H1 (cell line): Measurements from ENCODE around the gene MAPKAP1. TPM values are rescaled to one million over a fixed set of nuclear protein-coding genes. Genes with fewer than 3 reads are reported as not detected.

ENCODE experiments used
- CTCF ChIA-PET: fragments of 300-600 bp; sonication (Branson Sonifier 250); formaldehyde crosslinking; loops from one replicate; lab custom pipeline; 2021; ENCODE audit not compliant: partially characterized antibody; lab: Charles Lee
- POLR2A ChIA-PET: fragments of 300-600 bp; sonication (Branson Sonifier 250); formaldehyde crosslinking; loops from one replicate; lab custom pipeline; 2021; ENCODE audit warnings: inconsistent platforms; ENCODE audit not compliant: partially characterized antibody; lab: Charles Lee
- DNase-seq, 2 experiments: peaks; one replicate each; pipeline versions ENCODE4 v3.0.0 to v3.0.0-alpha.2; 2010 to 2022; ENCODE audit warnings: low spot score in 2 of 2, low read depth in 1 of 2, mixed read lengths in 1 of 2
- FAIRE-seq: peaks from 2 replicates; lab custom pipeline; 2011; peaks lifted over from hg19 to GRCh38; lab: Jason Lieb, UNC
- H2AFZ ChIP-seq: 2 replicates; pipeline ENCODE4 v1.8.1; 2012; ENCODE audit warnings: low read length, inconsistent platforms
- H2AK5ac ChIP-seq: 2 replicates; pipeline ENCODE4 v1.6.1; 2013; ENCODE audit warnings: low read depth, low read length
- H2BK120ac ChIP-seq: replicated peaks from 2 replicates; pipeline ENCODE3; 2013; ENCODE audit warnings: low read depth, low read length, inconsistent platforms
- H2BK12ac ChIP-seq: 2 replicates; pipeline ENCODE4 v1.6.1; 2013; ENCODE audit warnings: low read depth, low read length
- H2BK15ac ChIP-seq: 2 replicates; pipeline ENCODE4 v1.6.1; 2013; ENCODE audit warnings: low read length
- H2BK20ac ChIP-seq: 2 replicates; pipeline ENCODE4 v1.6.1; 2013; ENCODE audit warnings: low read length
- H2BK5ac ChIP-seq: 2 replicates; pipeline ENCODE4 v1.6.1; 2013; ENCODE audit warnings: low read depth, low read length
- H3K14ac ChIP-seq: 2 replicates; pipeline ENCODE4 v1.6.1; 2013; ENCODE audit warnings: inconsistent platforms; ENCODE audit not compliant: insufficient read length
- H3K18ac ChIP-seq: 2 replicates; pipeline ENCODE4 v1.6.1; 2013; ENCODE audit warnings: low read length; ENCODE audit errors: extremely low read depth
- H3K23ac ChIP-seq: 2 replicates; pipeline ENCODE4 v1.6.1; 2013; ENCODE audit warnings: inconsistent platforms; ENCODE audit not compliant: insufficient read length
- H3K23me2 ChIP-seq: 2 replicates; pipeline ENCODE4 v1.6.1; 2013; ENCODE audit warnings: low read depth, low read length
- H3K27ac ChIP-seq: 2 replicates; pipeline ENCODE4 v1.6.1; 2011; ENCODE audit warnings: low read depth, low read length, inconsistent platforms
- H3K27me3 ChIP-seq, 4 experiments: replicated peaks in 1 of 4; 1 replicate in 1 of 4; 2 replicates in 3 of 4; pipeline versions ENCODE4 v1.6.1 to v1.8.1; 2011 to 2013; ENCODE audit warnings: low read length in 3 of 4, mild to moderate bottlenecking in 3 of 4, inconsistent platforms in 2 of 4, mixed read lengths in 2 of 4, moderate library complexity in 1 of 4; ENCODE audit not compliant: control insufficient read depth in 3 of 4, insufficient read depth in 3 of 4; ENCODE audit errors: extremely low read depth in 1 of 4
- H3K36me3 ChIP-seq, 4 experiments: 2 replicates each; pipeline versions ENCODE4 v1.6.1 to v1.8.1; 2011 to 2013; ENCODE audit warnings: mild to moderate bottlenecking in 4 of 4, low read length in 3 of 4, moderate library complexity in 2 of 4, control low read depth in 1 of 4, inconsistent platforms in 1 of 4; ENCODE audit not compliant: insufficient read depth in 4 of 4, control insufficient read depth in 2 of 4
- H3K4ac ChIP-seq: replicated peaks from 2 replicates; pipeline ENCODE3; 2013; ENCODE audit warnings: low read length, low read depth, mixed read lengths, inconsistent platforms; ENCODE audit not compliant: insufficient read length
- H3K4me1 ChIP-seq, 4 experiments: replicated peaks in 1 of 4; 1 replicate in 1 of 4; 2 replicates in 3 of 4; pipeline versions ENCODE4 v1.6.1 to v1.8.1; 2011 to 2013; ENCODE audit warnings: low read length in 3 of 4, inconsistent platforms in 2 of 4, mixed read lengths in 1 of 4; ENCODE audit not compliant: insufficient read depth in 4 of 4, control insufficient read depth in 3 of 4
- H3K4me2 ChIP-seq, 2 experiments: 2 replicates each; pipeline versions ENCODE4 v1.6.1 to v1.8.1; 2011 to 2013; ENCODE audit warnings: low read depth in 2 of 2, low read length in 2 of 2, control low read depth in 1 of 2, inconsistent platforms in 1 of 2, mild to moderate bottlenecking in 1 of 2; ENCODE audit not compliant: insufficient read depth in 1 of 2
- H3K4me3 ChIP-seq, 4 experiments: fragments of 200-600, 300-600 bp in 1 of 4; sonication (generic), shearing (Covaris generic), sonication (Bioruptor Twin) in 1 of 4; 2 replicates each; pipeline versions ENCODE4 v1.5.1 to v1.8.1; 2011 to 2016; ENCODE audit warnings: low read length in 4 of 4, low read depth in 3 of 4, control low read depth in 2 of 4, inconsistent platforms in 2 of 4, mild to moderate bottlenecking in 2 of 4, mixed read lengths in 1 of 4, moderate library complexity in 1 of 4; ENCODE audit not compliant: insufficient read depth in 2 of 4; ENCODE audit errors: extremely low read depth in 1 of 4
- H3K56ac ChIP-seq: replicated peaks from 2 replicates; pipeline ENCODE3; 2013; ENCODE audit warnings: low read depth, mild to moderate bottlenecking, mixed read lengths, low read length, inconsistent platforms; ENCODE audit not compliant: insufficient read length
- H3K79me1 ChIP-seq: 2 replicates; pipeline ENCODE4 v1.6.1; 2013; ENCODE audit warnings: low read depth, low read length, control low read depth
- H3K79me2 ChIP-seq, 2 experiments: 2 replicates each; pipeline versions ENCODE4 v1.6.1 to v1.8.1; 2012 to 2013; ENCODE audit warnings: low read length in 2 of 2, mild to moderate bottlenecking in 2 of 2, inconsistent platforms in 1 of 2; ENCODE audit not compliant: insufficient read depth in 2 of 2, control insufficient read depth in 1 of 2
- H3K9ac ChIP-seq, 4 experiments: replicated peaks in 1 of 4; 1 replicate in 1 of 4; 2 replicates in 3 of 4; pipeline versions ENCODE4 v1.6.1 to v1.8.1; 2011 to 2013; ENCODE audit warnings: low read depth in 3 of 4, low read length in 3 of 4, control low read depth in 2 of 4, mild to moderate bottlenecking in 2 of 4, moderate library complexity in 2 of 4, inconsistent platforms in 1 of 4; ENCODE audit errors: extremely low read depth in 1 of 4
- H3K9me3 ChIP-seq, 2 experiments: 2 replicates each; pipeline versions ENCODE4 v1.6.1 to v1.8.1; 2012 to 2013; ENCODE audit warnings: mild to moderate bottlenecking in 2 of 2, moderate library complexity in 2 of 2, control low read depth in 1 of 2, inconsistent platforms in 1 of 2, low read depth in 1 of 2, low read length in 1 of 2, mixed read lengths in 1 of 2; ENCODE audit not compliant: insufficient read depth in 2 of 2
- H4K20me1 ChIP-seq, 2 experiments: replicated peaks in 1 of 2; 2 replicates each; pipeline versions ENCODE3 to v1.8.1; 2011 to 2013; ENCODE audit warnings: inconsistent platforms in 2 of 2, low read length in 2 of 2, mild to moderate bottlenecking in 1 of 2; ENCODE audit not compliant: insufficient read depth in 2 of 2, control insufficient read depth in 1 of 2
- H4K5ac ChIP-seq: 2 replicates; pipeline ENCODE4 v1.6.1; 2013; ENCODE audit warnings: low read length, low read depth, mixed read lengths, inconsistent platforms; ENCODE audit not compliant: insufficient read length
- H4K8ac ChIP-seq: 2 replicates; pipeline ENCODE4 v1.8.0; 2013; ENCODE audit warnings: mild to moderate bottlenecking, moderate library complexity, low read length, inconsistent platforms; ENCODE audit not compliant: insufficient read depth; ENCODE audit errors: extremely low read depth
- H4K91ac ChIP-seq: replicated peaks from 2 replicates; pipeline ENCODE3; 2013; ENCODE audit warnings: low read length, mixed read lengths, inconsistent platforms; ENCODE audit not compliant: insufficient read length
- BACH1 ChIP-seq: IDR thresholded peaks from 2 replicates; pipeline ENCODE4 v1.6.1; 2012; ENCODE audit warnings: low read length, improper control_type of control experiment
- CHD1 ChIP-seq: IDR thresholded peaks from 2 replicates; pipeline ENCODE4 v1.6.1; 2012; ENCODE audit warnings: low read depth, low read length, improper control_type of control experiment
- EP300 ChIP-seq, 2 experiments: IDR thresholded peaks; 1 replicate in 1 of 2; 2 replicates in 1 of 2; pipeline ENCODE4 v1.6.1; 2011 to 2012; ENCODE audit warnings: low read depth in 2 of 2, low read length in 2 of 2, mild to moderate bottlenecking in 2 of 2, borderline replicate concordance in 1 of 2, inconsistent platforms in 1 of 2, moderate library complexity in 1 of 2
- FOSL1 ChIP-seq: IDR thresholded peaks from 2 replicates; pipeline ENCODE4 v1.6.1; 2011; ENCODE audit warnings: mild to moderate bottlenecking, low read depth, low read length, moderate library complexity; ENCODE audit not compliant: insufficient read depth
- KDM1A ChIP-seq: fragments of 200-600, 300-600 bp; sonication (generic); IDR thresholded peaks from 2 replicates; pipeline ENCODE4 v1.7.1; 2016; ENCODE audit warnings: mild to moderate bottlenecking, low read length, borderline replicate concordance
- KDM4A ChIP-seq: IDR thresholded peaks from one replicate; pipeline ENCODE4 v1.7.1; 2012; ENCODE audit warnings: low read depth, mild to moderate bottlenecking, moderate library complexity, low read length, inconsistent platforms; ENCODE audit not compliant: severe bottlenecking
- KDM5A ChIP-seq: fragments of 200-600 bp; IDR thresholded peaks from 2 replicates; pipeline ENCODE4 v1.7.1; 2012; ENCODE audit warnings: mild to moderate bottlenecking, low read length, inconsistent platforms, mixed read lengths
- NANOG ChIP-seq: IDR thresholded peaks from 2 replicates; pipeline ENCODE4 v1.6.1; 2011; ENCODE audit warnings: low read length, low read depth, mild to moderate bottlenecking, inconsistent platforms; ENCODE audit not compliant: insufficient read depth, poor library complexity, severe bottlenecking
- RBBP5 ChIP-seq: IDR thresholded peaks from 2 replicates; pipeline ENCODE4 v1.7.1; 2012; ENCODE audit warnings: low read depth, mild to moderate bottlenecking, inconsistent platforms, low read length, moderate library complexity, borderline replicate concordance
- RFX5 ChIP-seq: IDR thresholded peaks from 2 replicates; pipeline ENCODE4 v1.6.1; 2011; ENCODE audit warnings: low read depth, low read length, improper control_type of control experiment, borderline replicate concordance
- SAP30 ChIP-seq: fragments of 300-600 bp; sonication (generic); IDR thresholded peaks from 2 replicates; pipeline ENCODE4 v1.7.1; 2012; ENCODE audit warnings: low read length, moderate library complexity, mild to moderate bottlenecking, inconsistent platforms; ENCODE audit not compliant: insufficient read depth, insufficient replicate concordance
- SIRT6 ChIP-seq: IDR thresholded peaks from one replicate; pipeline ENCODE4 v1.7.1; 2012; ENCODE audit warnings: low read length, inconsistent platforms
- SP1 ChIP-seq: IDR thresholded peaks from 2 replicates; pipeline ENCODE4 v1.6.1; 2011; ENCODE audit warnings: low read depth, low read length
- TAF7 ChIP-seq: optimal IDR thresholded peaks from 2 replicates; pipeline ENCODE3; 2011; ENCODE audit warnings: low read depth, mild to moderate bottlenecking, inconsistent platforms, low read length, moderate library complexity, borderline replicate concordance
- WGBS, 2 experiments: shearing (Covaris generic) in 1 of 2; methylation state at CpG; one replicate each; pipeline versions ENCODE4 v1.1.6 to v1.1.7; 2013 to 2015; ENCODE audit warnings: low lambda C conversion rate in 2 of 2, mixed read lengths in 2 of 2, inconsistent platforms in 1 of 2, low coverage in 1 of 2, missing lambda C conversion rate in 1 of 2; ENCODE audit not compliant: insufficient replicate concordance in 2 of 2, insufficient coverage in 1 of 2, insufficient read length in 1 of 2; ENCODE audit errors: extremely low coverage in 1 of 2, missing lambda C conversion rate in 1 of 2; 5-methylcytosine and 5-hydroxymethylcytosine counted together
- polyA plus RNA-seq, 7 experiments: library from polyadenylated mRNA; depleted of rRNA in 3 of 7; stranded (reverse) in 5 of 7; unstranded in 2 of 7; fragments of >200 nt in 5 of 7; fragments of 200-250 nt in 2 of 7; gene quantifications; 1 replicate in 5 of 7; 2 replicates in 1 of 7; 4 replicates in 1 of 7; pipeline versions ENCODE4 v1.2.1 to v1.2.3, GENCODE V29; 2011 to 2013; ENCODE audit warnings: missing spikeins in 2 of 7, mixed read lengths in 2 of 7
- total RNA-seq: library from RNA; stranded (reverse); fragmentation: NEBNext Ultra II Directional; extraction: Animal tissue kit (Norgen Biotek cat#: 25700); gene quantifications from 2 replicates; pipeline ENCODE4 v1.2.1, GENCODE V29; 2021

The MAPKAP1 gene
- total and polyA plus RNA-seq, 2 of the 8 experiments (the other 6 are each of a cell fraction or from before 2014, with no cell fraction given): 79.2 to 140 TPM

- Histone ChIP-seq H3K23ac (no peak overlapping the region), H2BK12ac (no peak overlapping the region), H4K20me1 (peaks cover 0 to 3% of the 10 kb centered on the region in 2 experiments), H3K4me2 (no peak overlapping the region), H3K79me2 (no peaks in the 10 kb centered on the region), H3K9ac (no peak overlapping the region), H3K27me3 (no peaks in the 10 kb centered on the region), H3K79me1 (no peaks in the 10 kb centered on the region), H4K91ac (no peak overlapping the region), H2BK5ac (no peak overlapping the region), H4K8ac (no peak overlapping the region), H2BK15ac (no peak overlapping the region), H3K4me3 (no peak overlapping the region), H3K4ac (no peak overlapping the region), H3K14ac (no peak overlapping the region), H3K36me3 (no peaks in the 10 kb centered on the region), H2AFZ (no peak overlapping the region), H3K9me3 (no peaks in the 10 kb centered on the region), H3K4me1 (no peaks in the 10 kb centered on the region), H3K27ac (no peak overlapping the region), H2AK5ac (no peak overlapping the region), H3K18ac (no peak overlapping the region), H2BK120ac (no peak overlapping the region), H3K23me2 (no peaks in the 10 kb centered on the region), H2BK20ac (no peak overlapping the region), H3K56ac (no peak overlapping the region), H4K5ac (no peak overlapping the region)
- DNase-seq (no peak), FAIRE-seq (no peak)
- WGBS, 2 experiments: 90% methylated on average over 14 of the region's 14 CpGs; no CpG with 5 or more reads in 1 of the 2 experiments
- ChIA-PET POLR2A (no interaction called here), CTCF (interaction anchor here (1.8 to 2.2 kb wide), 3 partner anchors 10 to 33 kb away, joined by 6 to 13 read pairs (median 7); no protein-coding TSS in a partner anchor)
- TF ChIP-seq SAP30: no peak
- no peak for TF ChIP-seq BACH1
- no peak for TF ChIP-seq RFX5
- TF ChIP-seq EP300 (IDR thresholded peaks at IDR 0.05; ENCODE audit: borderline replicate concordance in 1 of 2, low read depth in 2 of 2, low read length in 2 of 2): no peak
- no peak for TF ChIP-seq CHD1
- TF ChIP-seq KDM4A: no peak
- no peak for TF ChIP-seq TAF7
- no peak for TF ChIP-seq KDM5A
- no peak for TF ChIP-seq FOSL1
- TF ChIP-seq NANOG: no peak
- no peak for TF ChIP-seq SIRT6
- no peak for TF ChIP-seq RBBP5
- TF ChIP-seq KDM1A: no peak
- no peak for TF ChIP-seq SP1
These were observed 266.6 kb downstream of the MAPKAP1 start for GRCh38 chr9:125440411-125440810.
